ENCODE results near the gene SCAPER.

SCAPER gene

DNA sequence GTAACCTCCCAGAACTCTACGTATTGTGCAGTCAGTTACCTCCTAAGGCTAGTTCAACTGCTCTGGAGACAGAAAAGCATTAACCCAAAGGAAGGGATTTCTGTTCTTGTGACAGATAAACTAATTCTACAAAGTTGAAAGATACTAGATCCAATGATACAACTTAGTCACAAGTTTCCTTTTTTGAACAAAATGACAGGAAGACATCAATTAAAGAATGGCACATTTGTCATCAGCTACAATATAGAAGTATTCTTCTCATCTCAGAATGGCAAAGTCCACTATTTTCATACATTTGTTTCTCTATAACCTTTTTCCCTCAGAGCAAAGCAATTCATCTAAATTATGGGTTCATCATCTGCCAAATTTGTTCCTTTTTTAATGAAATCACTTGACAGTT is 524.9 kb downstream of the SCAPER start:
- Histone ChIP-seq H3K27ac (ENCODE audit: low read length) (no peak overlapping the region), H2AFZ (ENCODE audit: low read depth, low read length) (no peak overlapping the region), H3K9ac (ENCODE audit: low read length) (no peak overlapping the region), H4K20me1 (ENCODE audit: insufficient read depth, low read length) (no peaks in the 10 kb centered on the region), H3K4me2 (ENCODE audit: low read length) (no peak overlapping the region), H3K9me3 (ENCODE audit: insufficient read depth, low read length) (no peaks in the 10 kb centered on the region), H3K4me3 (ENCODE audit: low read length) (no peak overlapping the region), H3K27me3 (ENCODE audit: low read depth, low read length) (no peaks in the 10 kb centered on the region), H3K4me1 (ENCODE audit: low read length) (no peaks in the 10 kb centered on the region), H3K79me2 (ENCODE audit: low read length) (no peaks in the 10 kb centered on the region), H3K36me3 (replicated peaks; ENCODE audit: low read depth, low read length) (no peaks in the 10 kb centered on the region)
- TF ChIP-seq, protein P1, sequence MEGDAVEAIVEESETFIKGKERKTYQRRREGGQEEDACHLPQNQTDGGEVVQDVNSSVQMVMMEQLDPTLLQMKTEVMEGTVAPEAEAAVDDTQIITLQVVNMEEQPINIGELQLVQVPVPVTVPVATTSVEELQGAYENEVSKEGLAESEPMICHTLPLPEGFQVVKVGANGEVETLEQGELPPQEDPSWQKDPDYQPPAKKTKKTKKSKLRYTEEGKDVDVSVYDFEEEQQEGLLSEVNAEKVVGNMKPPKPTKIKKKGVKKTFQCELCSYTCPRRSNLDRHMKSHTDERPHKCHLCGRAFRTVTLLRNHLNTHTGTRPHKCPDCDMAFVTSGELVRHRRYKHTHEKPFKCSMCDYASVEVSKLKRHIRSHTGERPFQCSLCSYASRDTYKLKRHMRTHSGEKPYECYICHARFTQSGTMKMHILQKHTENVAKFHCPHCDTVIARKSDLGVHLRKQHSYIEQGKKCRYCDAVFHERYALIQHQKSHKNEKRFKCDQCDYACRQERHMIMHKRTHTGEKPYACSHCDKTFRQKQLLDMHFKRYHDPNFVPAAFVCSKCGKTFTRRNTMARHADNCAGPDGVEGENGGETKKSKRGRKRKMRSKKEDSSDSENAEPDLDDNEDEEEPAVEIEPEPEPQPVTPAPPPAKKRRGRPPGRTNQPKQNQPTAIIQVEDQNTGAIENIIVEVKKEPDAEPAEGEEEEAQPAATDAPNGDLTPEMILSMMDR (IDR thresholded peaks at IDR 0.05; ENCODE audit: low read depth, low read length), result no peak
- TF ChIP-seq EZH2phosphoT487 (IDR thresholded peaks at IDR 0.05; ENCODE audit: low read depth), result no peak

DNA sequence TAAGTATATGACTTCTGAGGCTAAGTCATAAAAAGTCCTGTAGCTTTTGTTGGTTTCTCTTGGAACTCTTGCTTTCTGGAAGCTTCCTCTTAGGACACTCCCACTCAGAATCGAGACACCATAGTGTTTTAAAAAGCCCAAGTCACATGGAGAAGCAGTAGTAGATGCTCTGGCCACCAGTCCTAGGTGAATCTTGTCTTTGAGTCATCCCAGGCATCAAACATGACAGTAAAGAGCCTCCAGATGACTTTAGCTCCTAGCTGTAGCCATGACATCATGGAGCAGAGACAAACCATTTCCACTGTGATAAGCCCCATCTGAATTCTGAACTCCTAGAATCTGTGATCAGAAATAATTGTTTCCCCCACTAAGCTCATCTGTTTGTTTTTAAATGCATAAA is 526.4 kb downstream of the SCAPER start:
- Histone ChIP-seq H3K36me3 (replicated peaks; ENCODE audit: low read depth, low read length) (no peaks in the 10 kb centered on the region), H3K27ac (ENCODE audit: low read length) (no peak overlapping the region), H3K4me1 (ENCODE audit: low read length) (no peaks in the 10 kb centered on the region), H3K4me3 (ENCODE audit: low read length) (no peak overlapping the region), H4K20me1 (ENCODE audit: insufficient read depth, low read length) (no peaks in the 10 kb centered on the region), H2AFZ (ENCODE audit: low read depth, low read length) (no peak overlapping the region), H3K9ac (ENCODE audit: low read length) (no peak overlapping the region), H3K27me3 (ENCODE audit: low read depth, low read length) (no peaks in the 10 kb centered on the region), H3K79me2 (ENCODE audit: low read length) (no peaks in the 10 kb centered on the region), H3K4me2 (ENCODE audit: low read length) (no peak overlapping the region), H3K9me3 (ENCODE audit: insufficient read depth, low read length) (no peaks in the 10 kb centered on the region)
- no peak for TF ChIP-seq EZH2phosphoT487 (IDR thresholded peaks at IDR 0.05; ENCODE audit: low read depth)
- TF ChIP-seq, protein P1 (IDR thresholded peaks at IDR 0.05; ENCODE audit: low read depth, low read length), result no peak

DNA sequence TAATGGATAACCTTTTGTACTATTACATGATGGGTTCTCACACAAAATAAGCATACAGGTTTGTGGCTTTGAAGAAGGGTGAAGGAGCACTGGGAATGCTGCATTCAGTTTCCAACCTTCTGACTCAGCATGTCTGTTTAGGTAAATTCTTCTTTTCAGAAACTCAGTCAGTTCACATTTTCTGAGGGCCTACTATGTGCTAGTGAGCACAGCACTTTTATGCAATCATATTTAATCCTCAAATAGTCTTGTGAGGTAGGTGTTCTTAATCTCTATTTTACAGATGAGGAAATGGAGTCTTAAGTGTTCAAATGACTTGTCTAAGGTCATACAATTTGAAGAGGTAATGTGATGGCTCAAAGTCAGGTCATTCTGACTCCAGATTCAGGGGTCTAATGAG is 527.4 kb downstream of the SCAPER start:
- no peaks in the 10 kb centered on the region for H3K9me3 ChIP-seq (ENCODE audit: insufficient read depth, low read length)

DNA sequence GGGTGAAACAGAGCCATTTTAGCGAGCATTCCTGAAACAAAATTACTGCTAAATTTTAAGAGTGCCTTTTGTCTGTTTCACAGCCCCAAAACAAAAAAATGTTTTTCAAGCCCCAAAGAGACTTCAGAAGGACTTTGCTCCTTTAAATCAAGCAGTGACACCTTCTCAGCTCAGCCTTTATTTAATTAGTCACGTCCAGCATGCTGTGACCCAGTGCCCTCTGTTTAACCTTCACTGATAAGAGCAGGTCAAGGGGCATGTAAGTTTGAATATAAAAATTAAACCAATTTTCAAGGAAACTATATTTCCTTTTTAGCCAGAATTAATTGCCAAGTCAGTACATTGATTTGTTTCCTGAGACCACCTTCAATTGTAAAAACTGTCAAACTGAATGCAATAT is 527.9 kb downstream of the SCAPER start:
- no peak overlapping the region for H3K27ac ChIP-seq (ENCODE audit: low read length)
- no peak for TF ChIP-seq EZH2phosphoT487 (IDR thresholded peaks at IDR 0.05; ENCODE audit: low read depth)
- TF ChIP-seq, protein P1 (IDR thresholded peaks at IDR 0.05; ENCODE audit: low read depth, low read length), result no peak

More for the DNA sequence above, 527.4 kb downstream of the SCAPER start:
- H3K9ac ChIP-seq (ENCODE audit: low read length), result no peak overlapping the region
- no peaks in the 10 kb centered on the region for H3K36me3 ChIP-seq (replicated peaks; ENCODE audit: low read depth, low read length)
- no peak for TF ChIP-seq EZH2phosphoT487 (IDR thresholded peaks at IDR 0.05; ENCODE audit: low read depth)
- TF ChIP-seq, protein P1 (IDR thresholded peaks at IDR 0.05; ENCODE audit: low read depth, low read length), result no peak
- no peaks in the 10 kb centered on the region for H3K27me3 ChIP-seq (ENCODE audit: low read depth, low read length)
- H3K27ac ChIP-seq (ENCODE audit: low read length), result no peak overlapping the region
- no peak overlapping the region for H3K4me2 ChIP-seq (ENCODE audit: low read length)
- H2AFZ ChIP-seq (ENCODE audit: low read depth, low read length), result no peak overlapping the region
- no peaks in the 10 kb centered on the region for H4K20me1 ChIP-seq (ENCODE audit: insufficient read depth, low read length)
- no peaks in the 10 kb centered on the region for H3K4me1 ChIP-seq (ENCODE audit: low read length)
- no peak overlapping the region for H3K4me3 ChIP-seq (ENCODE audit: low read length)
- no peaks in the 10 kb centered on the region for H3K79me2 ChIP-seq (ENCODE audit: low read length)

More for the DNA sequence above, 527.9 kb downstream of the SCAPER start:
- Histone ChIP-seq H3K9ac (ENCODE audit: low read length) (no peak overlapping the region), H2AFZ (ENCODE audit: low read depth, low read length) (no peak overlapping the region), H3K4me2 (ENCODE audit: low read length) (no peak overlapping the region), H3K79me2 (ENCODE audit: low read length) (no peaks in the 10 kb centered on the region), H3K4me1 (ENCODE audit: low read length) (no peaks in the 10 kb centered on the region), H3K9me3 (ENCODE audit: insufficient read depth, low read length) (no peaks in the 10 kb centered on the region), H4K20me1 (ENCODE audit: insufficient read depth, low read length) (no peaks in the 10 kb centered on the region), H3K36me3 (replicated peaks; ENCODE audit: low read depth, low read length) (no peaks in the 10 kb centered on the region), H3K27me3 (ENCODE audit: low read depth, low read length) (no peaks in the 10 kb centered on the region), H3K4me3 (ENCODE audit: low read length) (no peak overlapping the region)

Data from OCI-LY3 (cell line).